K562 (cell line): ENCODE results near the gene NPDC1. TPM values are rescaled to one million over a fixed set of nuclear protein-coding genes. Genes with fewer than 3 reads are reported as not detected.
"Not testable (repeated sequence)": the region's sequence is repeated elsewhere in the genome, so short reads cannot be mapped to it uniquely, and the experiment has no call there.

Source experiments
- ATAC-seq: fragments of 200-7000 bp; cut with Tn5 transposase; 3 replicates; pipeline ENCODE4 v1.9.1; 2020; ENCODE audit warnings: moderate library complexity
- BruUV-seq: library from RNA; stranded (reverse); fragments of 400-500 nt; replicated peaks from 2 replicates; lab custom pipeline; 2021; lab: Mats Ljungman, UMichigan
- CTCF ChIA-PET: fragments of 300-600 bp; formaldehyde crosslinking; extraction: SDS; loops from one replicate; lab custom pipeline; 2021; ENCODE audit warnings: low intra/inter-chr PET ratio; lab: Yijun Ruan, JAX
- POLR2A ChIA-PET: fragments of 300-600, 350-650 bp; sonication (Branson Sonifier 250); formaldehyde crosslinking; extraction: SDS; loops from one replicate; lab custom pipeline; 2021; ENCODE audit warnings: antibody characterized with exemption, inconsistent platforms; lab: Yijun Ruan, JAX
- DNase-seq, 4 experiments: peaks; one replicate each; pipeline versions ENCODE4 v3.0.0 to v3.0.0-alpha.2; 2011 to 2018; ENCODE audit warnings: low spot score in 3 of 4, mixed read lengths in 3 of 4; ENCODE audit errors: extremely low read depth in 1 of 4
- FAIRE-seq: peaks from 2 replicates; lab custom pipeline; 2011; peaks lifted over from hg19 to GRCh38; lab: Jason Lieb, UNC
- H2AFZ ChIP-seq: 2 replicates; pipeline ENCODE4 v1.6.0; 2011; ENCODE audit warnings: low read depth, low read length, control low read depth, inconsistent platforms
- H3K27ac ChIP-seq: fragments of 200-600 bp; 3 replicates; pipeline ENCODE4 v1.8.0; 2011; ENCODE audit warnings: low read depth, mild to moderate bottlenecking, control low read depth, inconsistent platforms, low read length, moderate library complexity, mixed read lengths; ENCODE audit errors: extremely low read depth
- H3K27me3 ChIP-seq, 2 experiments: fragments of 300-600 bp in 1 of 2; 2 replicates in 1 of 2; 3 replicates in 1 of 2; pipeline versions ENCODE4 v1.6.0 to v1.8.0; 2011; ENCODE audit warnings: inconsistent platforms in 2 of 2, low read length in 2 of 2, mild to moderate bottlenecking in 1 of 2, mixed read lengths in 1 of 2, moderate library complexity in 1 of 2; ENCODE audit not compliant: control insufficient read depth in 2 of 2, insufficient read depth in 2 of 2
- H3K36me3 ChIP-seq: fragments of 300-600 bp; 3 replicates; pipeline ENCODE4 v1.8.0; 2011; ENCODE audit warnings: mild to moderate bottlenecking, low read length, inconsistent platforms; ENCODE audit not compliant: control insufficient read depth, insufficient read depth
- H3K4me1 ChIP-seq, 2 experiments: fragments of 200-600 bp in 1 of 2; replicated peaks in 1 of 2; 2 replicates in 1 of 2; 3 replicates in 1 of 2; pipeline versions ENCODE4 v1.5.1 to v1.8.0; 2011; ENCODE audit warnings: inconsistent platforms in 2 of 2, low read length in 2 of 2, mild to moderate bottlenecking in 1 of 2, mixed read lengths in 1 of 2, moderate library complexity in 1 of 2; ENCODE audit not compliant: control insufficient read depth in 2 of 2, insufficient read depth in 2 of 2
- H3K4me2 ChIP-seq: 2 replicates; pipeline ENCODE4 v1.6.1; 2011; ENCODE audit warnings: low read length, control low read depth, inconsistent platforms, mixed read lengths; ENCODE audit not compliant: insufficient read depth
- H3K4me3 ChIP-seq: fragments of 200-600 bp; sonication (generic), shearing (Covaris generic); 2 replicates; pipeline ENCODE4 v1.5.1; 2016; ENCODE audit warnings: control low read depth, inconsistent platforms
- H3K79me2 ChIP-seq: fragments of 200-600 bp; 3 replicates; pipeline ENCODE4 v1.8.0; 2011; ENCODE audit warnings: low read length, inconsistent platforms; ENCODE audit not compliant: control insufficient read depth, insufficient read depth
- H3K9ac ChIP-seq, 2 experiments: 2 replicates each; pipeline versions ENCODE4 v1.6.0 to v1.6.1; 2011; ENCODE audit warnings: low read depth in 2 of 2, low read length in 2 of 2, control low read depth in 1 of 2, inconsistent platforms in 1 of 2, mild to moderate bottlenecking in 1 of 2, mixed read lengths in 1 of 2; ENCODE audit not compliant: insufficient read depth in 1 of 2
- H3K9me1 ChIP-seq: one replicate; pipeline ENCODE4 v1.6.0; 2011; ENCODE audit warnings: inconsistent platforms, mild to moderate bottlenecking, low read length, moderate library complexity; ENCODE audit not compliant: control insufficient read depth, insufficient read depth
- H3K9me3 ChIP-seq: replicated peaks from 2 replicates; pipeline ENCODE4 v1.5.1; 2011; ENCODE audit warnings: low read depth, low read length, inconsistent platforms; ENCODE audit not compliant: control insufficient read depth, insufficient read depth
- H4K20me1 ChIP-seq: replicated peaks from 2 replicates; pipeline ENCODE4 v1.6.1; 2011; ENCODE audit warnings: low read length, inconsistent platforms, mixed read lengths; ENCODE audit not compliant: control insufficient read depth, insufficient read depth
- ARID4B ChIP-seq: sonication (generic); formaldehyde crosslinking; IDR thresholded peaks from 2 replicates; pipeline ENCODE4 v1.8.0; 2022; ENCODE audit warnings: mild to moderate bottlenecking, missing genetic modification reagents
- POLR2G ChIP-seq: fragments of 200-400 bp; formaldehyde crosslinking; IDR thresholded peaks from 2 replicates; pipeline ENCODE4 v1.6.1; 2017; ENCODE audit warnings: low read depth, mild to moderate bottlenecking, antibody characterized with exemption, low read length, moderate library complexity
- WGBS: fragments of 100-300 bp; shearing (Covaris generic); methylation state at CpG from one replicate; pipeline ENCODE4 v1.1.6; 2016; ENCODE audit warnings: low coverage, mixed read lengths; ENCODE audit not compliant: insufficient coverage; ENCODE audit errors: missing lambda C conversion rate; 5-methylcytosine and 5-hydroxymethylcytosine counted together
- in situ Hi-C: fragments of 300-500 bp; cut with MboI; formaldehyde crosslinking; loops from 4 replicates; pipeline ENCODE4 v1.15.0; 2018; ENCODE audit warnings: inconsistent platforms, mixed read lengths
- intact Hi-C: fragments of 100-400 bp; cut with micrococcal nuclease; formaldehyde crosslinking; loops from 2 replicates; pipeline ENCODE4 v1.14.2; 2022
- polyA plus RNA-seq, 8 experiments: library from polyadenylated mRNA; depleted of rRNA in 4 of 8; stranded (reverse) in 5 of 8; unstranded in 3 of 8; fragments of >200 nt; fragmentation: Nextera tagmentation in 2 of 8; fragmentation: Illumina TruSeq in 1 of 8; extraction: Ambion mirVana in 2 of 8; extraction: Trizol in 1 of 8; gene quantifications; 2 replicates each; pipeline versions ENCODE4 v1.2.1 to v1.2.3, GENCODE V29; 2011 to 2014; ENCODE audit warnings: inconsistent platforms in 1 of 8, missing spikeins in 1 of 8
- total RNA-seq, 7 experiments: library from RNA; depleted of rRNA in 6 of 7; stranded (reverse); fragments of >200 nt in 6 of 7; fragmentation: Illumina TruSeq in 2 of 7; extraction: Trizol in 2 of 7; gene quantifications; 2 replicates each; pipeline versions ENCODE4 v1.2.1 to v1.2.3, GENCODE V29; 2011 to 2021; ENCODE audit warnings: low replicate concordance in 1 of 7

NPDC1 gene
- total and polyA plus RNA-seq, 9 of the 15 experiments (the other 6 are each of a cell fraction or from before 2014, with no cell fraction given): 0.06 to 2.1 (median 0.53) TPM; not detected in 3

GRCh38 chr9:137062798-137063197, 16.8 kb upstream of the NPDC1 start:
- H4K20me1 ChIP-seq, FAIRE-seq, ATAC-seq, DNase-seq, H3K9me1 ChIP-seq, CTCF ChIA-PET, in situ Hi-C loops, H3K79me2 ChIP-seq, intact Hi-C loops, H3K4me2 ChIP-seq, H2AFZ ChIP-seq, H3K9me3 ChIP-seq, H3K4me3 ChIP-seq, H3K9ac ChIP-seq, BruUV-seq, H3K27ac ChIP-seq, H3K27me3 ChIP-seq: not testable (repeated sequence)
- Histone ChIP-seq H3K4me1 (peaks cover under 1 to 38% of the 10 kb centered on the region in 2 experiments; a peak in 4 of 5 replicates), H3K36me3 (peaks cover 33% of the 10 kb centered on the region; the same call in 2 of the 3 replicates)
- POLR2A ChIA-PET: interaction anchor here (0.5 kb wide), 1 partner anchor 186 kb away, joined by 5 read pairs; no protein-coding TSS in a partner anchor
- TF ChIP-seq POLR2G (0 out of 2 replicates have a peak, but pooled peaks have one; percentile 19), ARID4B (CRISPR knock-in tag) (peak; percentile 3; the same call in 1 of the 2 replicates)
- 69% methylated on average over 5 of the region's 9 CpGs for WGBS
